Measurements from ENCODE around the gene IGFBP6. TPM values are rescaled to one million over a fixed set of nuclear protein-coding genes. Genes with fewer than 3 reads are reported as not detected.
"Not testable (repeated sequence)": the region's sequence is repeated elsewhere in the genome, so short reads cannot be mapped to it uniquely, and the experiment has no call there.

Gene IGFBP6
- total RNA-seq, 1 donor from 2014 or later = not detected

DNA sequence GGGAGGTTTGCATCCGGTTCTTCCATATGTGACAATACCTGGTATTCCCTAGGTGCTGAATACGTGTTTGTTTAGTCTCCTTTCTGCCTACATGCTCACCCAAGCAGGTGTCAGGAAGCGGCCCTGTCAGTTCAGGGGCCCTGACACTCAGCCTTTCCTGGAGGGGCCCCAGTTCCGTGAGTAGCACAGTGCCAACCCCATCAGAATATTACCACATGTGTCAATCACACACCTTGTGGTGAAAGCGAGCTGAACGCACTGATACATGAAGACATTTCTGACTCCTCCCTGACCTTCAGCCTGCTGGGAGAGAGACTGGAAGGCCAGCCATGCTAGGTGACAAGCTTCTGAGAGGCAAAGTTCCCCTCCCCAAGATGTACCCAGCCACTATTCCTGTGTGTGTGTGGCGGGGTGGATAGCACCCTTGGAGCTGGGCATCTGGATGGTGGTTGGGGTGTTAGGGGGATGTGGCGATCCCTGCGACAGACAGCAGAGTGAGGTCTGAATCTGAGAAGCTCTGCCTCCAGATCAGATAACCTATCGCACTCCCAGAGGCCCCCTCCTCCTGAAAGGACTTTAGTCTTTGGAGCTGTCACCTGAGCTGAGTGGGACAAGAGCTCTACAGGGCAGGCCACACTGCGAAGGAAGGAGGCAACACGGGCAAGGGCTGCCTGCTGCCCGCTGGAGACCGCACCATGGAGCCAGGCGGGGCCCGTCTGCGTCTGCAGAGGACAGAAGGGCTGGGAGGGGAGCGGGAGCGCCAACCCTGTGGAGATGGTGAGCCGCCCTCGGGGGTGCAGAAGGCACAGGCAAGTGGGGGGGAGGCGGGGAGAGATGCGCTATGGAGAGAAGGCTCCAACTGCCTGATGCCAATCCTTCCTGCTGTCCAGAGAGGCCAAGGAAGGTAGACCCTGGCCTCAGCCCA is 5.7 kb downstream of the IGFBP6 start, which contains the start of gene SOAT2:
TSS of gene SOAT2 (plus strand) at position 604 of the 925 bp plus-strand sequence. CDS start at position 696, 92 bp downstream.
- Mint-ChIP-seq H3K27ac (peak within 1 kb of the TSS; percentile 48), H3K9me3 (no peaks in the 10 kb centered on the region), H3K4me1 (peaks cover 30% of the 10 kb centered on the region), H3K27me3 (peaks cover 7% of the 10 kb centered on the region), H3K36me3 (ENCODE audit: low read depth) (no peaks in the 10 kb centered on the region), H3K4me3 (peak within 1 kb of the TSS; percentile 7)
- DNase-seq = peak; percentile 73
- intact Hi-C loops (cut with micrococcal nuclease) = no loop called here

DNA sequence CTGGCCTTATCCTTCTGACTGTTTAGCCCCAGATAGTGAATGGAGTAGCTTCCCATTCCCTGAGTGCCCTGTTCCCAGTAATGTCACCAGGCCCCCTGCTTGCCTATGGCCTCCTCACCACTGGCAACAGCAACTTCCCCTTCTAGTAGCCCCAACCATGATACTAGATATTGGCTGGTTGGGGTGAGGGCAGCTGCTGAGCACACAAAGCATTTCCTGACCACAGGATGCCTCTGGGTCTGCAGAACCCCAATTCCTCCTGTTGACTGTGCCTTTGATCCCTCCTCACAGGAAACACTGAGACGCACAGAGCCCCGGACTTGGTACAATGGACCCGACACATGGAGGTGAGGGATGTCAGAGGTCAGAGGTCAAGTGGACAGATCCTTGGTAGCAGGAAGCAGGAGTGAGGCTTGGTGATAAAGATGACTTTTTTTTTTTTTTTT is 6.4 kb downstream of the IGFBP6 start:
- intact Hi-C loops (cut with micrococcal nuclease) = no loop called here
- Mint-ChIP-seq H3K4me1 (peaks cover 22% of the 10 kb centered on the region), H3K27ac (peak overlapping the region; percentile 48), H3K9me3 (no peaks in the 10 kb centered on the region), H3K27me3 (peaks cover 3% of the 10 kb centered on the region), H3K36me3 (ENCODE audit: low read depth) (no peaks in the 10 kb centered on the region), H3K4me3 (no peak overlapping the region)
- peak; percentile 68 for DNase-seq

DNA sequence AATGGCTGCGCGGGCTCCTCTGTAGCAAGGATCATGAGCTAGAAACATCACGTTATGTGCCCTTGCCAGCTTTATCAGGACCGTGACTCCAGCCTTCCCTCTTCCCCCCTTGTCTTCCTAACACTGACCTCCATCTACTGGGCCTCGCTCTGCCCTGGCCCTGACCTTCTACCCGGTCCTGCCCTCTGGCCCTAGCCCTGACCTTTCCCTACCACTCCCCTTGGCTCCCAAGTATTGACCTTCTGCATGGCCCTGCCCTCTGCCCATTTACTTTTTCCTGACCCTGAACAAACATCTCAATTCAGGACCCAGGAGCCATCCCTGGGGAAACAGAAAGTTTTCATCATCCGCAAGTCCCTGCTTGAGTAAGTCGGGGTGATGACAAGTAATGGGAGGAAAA is 7.8 kb downstream of the IGFBP6 start:
- H3K27me3 Mint-ChIP-seq = no peaks in the 10 kb centered on the region
- peaks cover 16% of the 10 kb centered on the region for H3K4me1 Mint-ChIP-seq
- no peaks in the 10 kb centered on the region for H3K36me3 Mint-ChIP-seq (ENCODE audit: low read depth)
- no peak for DNase-seq
- intact Hi-C loops (cut with micrococcal nuclease) = no loop called here
- H3K9me3 Mint-ChIP-seq = no peaks in the 10 kb centered on the region
- H3K27ac Mint-ChIP-seq = no peak overlapping the region
- no peak overlapping the region for H3K4me3 Mint-ChIP-seq

DNA sequence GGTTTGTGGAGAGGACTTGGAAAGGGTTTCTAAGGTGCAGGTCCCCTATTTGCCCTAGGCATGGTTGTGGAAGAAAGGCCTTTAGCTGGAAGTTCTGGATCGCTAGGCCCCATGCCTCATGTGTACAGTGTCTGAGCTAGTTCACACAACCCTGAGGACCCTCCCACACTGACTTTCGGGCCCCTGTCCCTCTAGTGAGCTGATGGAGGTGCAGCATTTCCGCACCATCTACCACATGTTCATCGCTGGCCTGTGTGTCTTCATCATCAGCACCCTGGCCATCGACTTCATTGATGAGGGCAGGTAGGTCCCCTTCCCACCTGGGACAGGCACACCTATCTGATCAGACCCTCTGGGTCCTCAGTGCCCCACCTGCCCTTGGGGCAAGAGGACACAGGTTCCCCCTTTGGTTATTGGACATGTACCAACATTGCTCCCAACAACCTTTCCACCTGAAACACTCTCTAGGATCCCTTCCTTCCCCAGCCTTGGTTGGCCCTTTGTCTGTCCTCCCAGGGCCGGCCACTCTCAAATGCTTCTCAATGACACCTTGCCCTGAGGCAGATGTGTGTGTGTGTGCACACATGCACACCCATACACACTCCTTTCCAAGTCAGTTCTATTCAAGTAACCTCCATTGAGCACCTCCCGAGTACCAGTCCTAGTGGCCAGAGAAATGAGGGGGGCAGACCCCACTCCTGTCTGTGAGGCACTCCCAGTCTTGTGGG is 8.4 kb downstream of the IGFBP6 start:
- Mint-ChIP-seq H3K27me3 (no peaks in the 10 kb centered on the region), H3K4me1 (peaks cover 16% of the 10 kb centered on the region), H3K4me3 (no peak overlapping the region), H3K9me3 (no peaks in the 10 kb centered on the region), H3K36me3 (ENCODE audit: low read depth) (no peaks in the 10 kb centered on the region), H3K27ac (no peak overlapping the region)
- DNase-seq = no peak
- intact Hi-C loops (cut with micrococcal nuclease) = no loop called here

DNA sequence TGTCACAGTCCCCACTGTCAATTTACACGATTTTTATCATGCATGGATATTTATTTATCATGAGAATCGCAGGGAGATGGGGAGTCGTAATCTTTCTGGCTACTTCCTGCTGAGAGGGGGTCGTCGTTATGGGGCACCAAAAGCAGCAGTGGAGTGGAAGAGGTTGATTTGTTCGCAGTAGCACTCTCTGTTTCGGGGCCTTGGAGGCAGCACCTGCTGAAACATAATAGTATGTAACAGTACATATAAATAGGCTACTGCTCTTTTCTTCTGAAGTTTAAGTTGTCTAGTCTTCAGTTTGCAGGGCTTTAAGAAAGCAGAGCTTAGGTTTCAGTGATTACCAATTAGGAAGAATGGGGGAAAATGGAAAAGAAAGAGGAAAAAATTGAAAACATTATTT is 9.7 kb downstream of the IGFBP6 start:
- Mint-ChIP-seq H3K27ac (no peak overlapping the region), H3K27me3 (peaks cover 2% of the 10 kb centered on the region), H3K9me3 (no peaks in the 10 kb centered on the region), H3K36me3 (ENCODE audit: low read depth) (no peaks in the 10 kb centered on the region), H3K4me1 (peaks cover 16% of the 10 kb centered on the region), H3K4me3 (no peak overlapping the region)
- no peak for DNase-seq
- intact Hi-C loops (cut with micrococcal nuclease) = no loop called here

DNA sequence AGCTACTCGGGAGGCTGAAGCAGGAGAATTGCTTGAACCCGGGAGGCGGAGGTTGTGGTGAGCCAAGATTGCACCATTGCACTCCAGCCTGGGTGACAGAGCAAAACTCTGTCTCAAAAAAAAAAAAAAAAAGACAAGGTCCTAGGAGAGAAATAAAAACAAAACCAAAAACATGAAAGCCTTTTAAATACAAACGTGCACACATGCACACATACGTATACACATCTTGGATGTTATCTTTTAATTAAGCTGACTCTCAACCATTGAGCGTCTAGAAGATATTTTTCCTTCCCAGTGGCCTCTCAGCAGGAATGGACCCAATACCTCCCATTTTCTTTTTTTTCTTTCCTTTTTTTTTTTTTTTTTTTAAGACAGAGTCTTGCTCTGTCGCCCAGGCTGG is 15.0 kb downstream of the IGFBP6 start:
- intact Hi-C loops (cut with micrococcal nuclease); H3K27me3 Mint-ChIP-seq; H3K27ac Mint-ChIP-seq; DNase-seq; H3K9me3 Mint-ChIP-seq; H3K4me1 Mint-ChIP-seq; H3K4me3 Mint-ChIP-seq; H3K36me3 Mint-ChIP-seq (ENCODE audit: low read depth): not testable (repeated sequence)

DNA sequence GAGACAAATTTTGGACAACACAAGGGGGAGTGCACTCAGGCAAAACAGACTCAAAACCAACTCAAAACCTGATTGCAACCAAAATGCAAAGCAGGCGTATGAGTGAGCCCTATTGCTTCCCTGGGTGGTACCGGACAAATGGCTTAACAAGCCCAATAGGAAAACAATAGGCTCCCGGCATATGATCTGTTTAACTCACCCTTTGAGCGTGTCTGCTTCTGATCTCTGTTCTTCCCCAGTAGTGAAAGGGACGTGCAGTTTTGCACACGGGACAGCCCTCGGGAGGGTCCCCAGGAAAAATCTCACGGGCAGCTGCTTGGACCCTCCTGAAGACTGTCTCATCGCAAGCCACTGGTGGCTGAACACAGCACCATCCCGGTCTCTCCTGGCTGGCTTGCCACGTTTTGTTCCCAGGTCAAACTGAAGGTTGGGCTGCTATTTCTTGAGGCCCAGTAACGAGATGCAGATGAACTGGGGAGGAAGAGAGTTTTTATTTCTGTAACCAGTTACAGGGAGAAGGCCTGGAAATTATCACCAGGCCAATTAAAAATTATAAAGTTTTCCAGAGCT is 15.8 kb downstream of the IGFBP6 start:
- H3K27ac Mint-ChIP-seq = no peak overlapping the region
- H3K9me3 Mint-ChIP-seq = no peaks in the 10 kb centered on the region
- no peaks in the 10 kb centered on the region for H3K4me1 Mint-ChIP-seq
- no peak overlapping the region for H3K4me3 Mint-ChIP-seq
- H3K36me3 Mint-ChIP-seq (ENCODE audit: low read depth) = no peaks in the 10 kb centered on the region
- intact Hi-C loops (cut with micrococcal nuclease) = no loop called here
- H3K27me3 Mint-ChIP-seq = peaks cover 2% of the 10 kb centered on the region
- no peak for DNase-seq

DNA sequence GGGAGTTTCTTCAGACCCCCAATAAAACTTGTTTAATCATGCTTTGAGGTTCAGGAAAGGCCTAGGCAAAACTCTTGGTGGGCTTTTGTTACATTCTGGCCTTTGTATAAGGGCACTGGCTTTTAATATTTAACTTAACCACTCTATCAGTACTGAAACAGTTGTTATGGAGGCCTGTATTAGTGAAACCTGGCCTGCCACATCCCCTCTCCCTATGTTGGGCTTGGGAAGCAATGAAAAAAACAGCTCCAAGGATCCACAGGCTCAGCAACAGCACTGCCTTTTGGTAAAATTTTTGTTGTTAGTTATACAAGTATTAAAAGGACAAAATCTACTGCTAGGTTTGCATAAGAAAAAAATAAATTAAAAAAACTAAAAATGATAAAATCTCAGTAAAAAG is 16.5 kb downstream of the IGFBP6 start:
- Mint-ChIP-seq H3K4me3 (no peak overlapping the region), H3K9me3 (no peaks in the 10 kb centered on the region), H3K27me3 (peaks cover 2% of the 10 kb centered on the region), H3K4me1 (no peaks in the 10 kb centered on the region), H3K36me3 (ENCODE audit: low read depth) (no peaks in the 10 kb centered on the region), H3K27ac (no peak overlapping the region)
- DNase-seq = no peak
- intact Hi-C loops (cut with micrococcal nuclease) = no loop called here

DNA sequence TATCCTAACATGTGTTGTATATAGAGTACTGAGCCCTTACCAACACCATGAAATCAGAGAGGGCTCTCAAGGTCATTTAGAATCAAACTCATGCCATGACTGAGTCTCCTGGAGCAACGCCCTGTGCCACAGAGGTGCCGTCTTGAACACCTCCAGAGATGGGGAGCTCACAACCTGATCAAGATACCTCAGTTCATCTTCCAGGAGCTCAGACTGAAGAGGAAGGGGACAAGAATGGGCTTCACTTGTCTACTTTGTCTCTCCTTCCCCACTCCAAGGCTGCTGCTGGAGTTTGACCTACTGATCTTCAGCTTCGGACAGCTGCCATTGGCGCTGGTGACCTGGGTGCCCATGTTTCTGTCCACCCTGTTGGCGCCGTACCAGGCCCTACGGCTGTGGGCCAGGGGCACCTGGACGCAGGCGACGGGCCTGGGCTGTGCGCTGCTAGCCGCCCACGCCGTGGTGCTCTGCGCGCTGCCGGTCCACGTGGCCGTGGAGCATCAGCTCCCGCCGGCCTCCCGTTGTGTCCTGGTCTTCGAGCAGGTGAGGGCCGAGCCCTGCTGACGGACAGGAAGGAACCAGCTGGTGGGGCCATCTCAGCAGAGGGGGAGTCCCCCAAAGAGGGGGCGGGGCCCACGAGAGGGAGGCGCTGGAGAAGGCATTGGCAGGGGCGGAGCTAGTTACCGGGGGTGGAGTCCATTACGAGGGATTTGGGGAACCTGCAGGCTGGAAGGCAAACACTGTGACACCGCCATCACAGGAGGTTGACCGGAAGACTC is 17.8 kb downstream of the IGFBP6 start:
- H3K36me3 Mint-ChIP-seq (ENCODE audit: low read depth) = no peaks in the 10 kb centered on the region
- H3K9me3 Mint-ChIP-seq = no peaks in the 10 kb centered on the region
- no peak overlapping the region for H3K4me3 Mint-ChIP-seq
- intact Hi-C loops (cut with micrococcal nuclease) = no loop called here
- no peak overlapping the region for H3K27ac Mint-ChIP-seq
- H3K27me3 Mint-ChIP-seq = peaks cover 2% of the 10 kb centered on the region
- DNase-seq = no peak
- no peaks in the 10 kb centered on the region for H3K4me1 Mint-ChIP-seq

DNA sequence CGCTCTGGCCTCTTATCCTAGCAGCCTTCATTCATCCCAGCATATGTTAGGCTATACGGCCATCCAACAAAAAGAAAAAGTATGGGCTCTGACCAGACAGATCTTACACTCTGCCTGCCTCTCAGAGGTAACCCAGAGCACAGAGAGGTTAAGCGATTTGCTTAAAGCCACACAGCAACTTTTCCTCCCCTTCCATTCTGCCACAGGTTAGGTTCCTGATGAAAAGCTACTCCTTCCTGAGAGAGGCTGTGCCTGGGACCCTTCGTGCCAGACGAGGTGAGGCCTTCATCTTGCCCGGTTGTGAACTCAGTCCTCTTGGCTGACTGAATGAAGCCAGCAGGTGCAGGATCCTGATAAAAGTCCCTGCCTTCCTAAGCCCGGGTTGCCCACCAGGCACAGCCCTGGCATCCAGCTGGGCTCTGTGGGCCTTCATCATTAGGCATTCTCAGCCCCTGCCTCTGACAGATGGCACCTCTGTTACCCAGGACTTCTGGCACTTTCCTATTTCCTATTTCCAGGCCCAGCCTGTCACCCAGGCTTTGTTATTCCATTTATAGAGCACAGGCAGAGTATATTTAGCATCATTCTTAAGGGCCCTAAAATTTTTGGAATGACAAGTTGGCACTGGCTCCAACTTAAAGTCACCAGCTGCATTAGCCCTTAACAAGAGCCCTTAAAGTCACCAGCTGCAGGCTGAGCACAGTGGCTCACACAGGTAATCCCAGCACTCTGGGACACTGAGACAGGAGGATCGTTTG is 18.6 kb downstream of the IGFBP6 start:
- Mint-ChIP-seq H3K4me3 (no peak overlapping the region), H3K4me1 (no peaks in the 10 kb centered on the region)

DNA sequence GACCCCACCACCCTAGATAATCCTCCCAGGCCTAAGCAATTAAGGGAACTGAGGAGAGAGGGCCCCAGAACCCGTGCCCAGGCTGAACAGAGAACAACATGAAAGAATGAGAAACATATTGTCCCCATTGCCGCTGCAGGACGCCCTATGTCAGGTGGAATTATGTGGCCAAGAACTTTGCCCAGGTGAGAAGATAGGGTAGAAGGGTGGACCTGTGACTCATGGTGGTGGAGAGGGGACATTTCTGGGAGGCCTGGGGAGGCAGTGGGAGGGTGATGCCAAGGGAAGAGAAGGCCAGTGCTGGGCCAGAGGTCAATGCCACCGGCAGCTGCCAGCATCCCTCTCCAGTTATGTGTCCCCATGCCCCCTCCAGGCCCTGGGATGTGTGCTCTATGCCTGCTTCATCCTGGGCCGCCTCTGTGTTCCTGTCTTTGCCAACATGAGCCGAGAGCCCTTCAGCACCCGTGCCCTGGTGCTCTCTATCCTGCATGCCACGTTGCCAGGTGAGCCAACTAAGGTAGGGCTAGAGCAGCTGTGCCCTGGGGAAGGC is 21.4 kb downstream of the IGFBP6 start:
- DNase-seq = no peak

More for the DNA sequence above, 18.6 kb downstream of the IGFBP6 start:
- DNase-seq = no peak
- Mint-ChIP-seq H3K36me3 (ENCODE audit: low read depth) (no peaks in the 10 kb centered on the region), H3K27me3 (peaks cover 2% of the 10 kb centered on the region), H3K9me3 (no peaks in the 10 kb centered on the region), H3K27ac (no peak overlapping the region)
- intact Hi-C loops (cut with micrococcal nuclease) = no loop called here

DNA sequence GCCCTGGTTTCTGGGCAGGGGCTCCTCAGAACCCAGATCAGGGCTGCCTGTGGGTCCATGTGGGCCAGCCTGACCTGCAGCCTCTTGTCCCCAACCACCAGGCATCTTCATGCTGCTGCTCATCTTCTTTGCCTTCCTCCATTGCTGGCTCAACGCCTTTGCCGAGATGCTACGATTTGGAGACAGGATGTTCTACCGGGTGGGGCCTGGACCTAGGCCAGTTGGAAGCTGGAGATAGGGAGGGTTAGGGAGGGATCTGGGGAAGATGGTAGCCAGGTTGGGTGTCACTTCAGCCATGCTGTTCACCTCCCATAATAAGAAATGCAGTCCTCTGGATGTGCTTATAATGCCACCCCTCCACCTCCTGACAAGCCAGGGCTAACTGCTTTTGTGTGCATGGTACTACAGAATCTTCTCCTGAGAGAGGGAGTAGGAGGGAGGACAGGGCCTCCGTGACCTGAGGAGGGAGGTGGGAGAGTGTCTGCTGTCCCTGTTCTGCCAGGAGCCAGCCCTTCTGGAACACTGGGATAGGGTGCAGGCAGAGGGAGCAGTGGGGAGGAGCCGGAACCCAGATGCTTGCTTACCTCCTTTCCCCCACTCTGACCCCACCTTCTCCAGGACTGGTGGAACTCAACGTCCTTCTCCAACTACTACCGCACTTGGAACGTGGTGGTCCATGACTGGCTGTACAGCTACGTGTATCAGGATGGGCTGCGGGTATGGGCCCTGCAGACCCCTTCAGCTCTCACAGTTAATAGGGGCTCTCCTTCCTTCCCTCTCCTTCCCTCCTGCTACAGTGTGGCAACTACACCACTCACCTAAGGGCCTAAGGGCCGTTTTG is 23.4 kb downstream of the IGFBP6 start:
- Mint-ChIP-seq H3K27ac (no peak overlapping the region), H3K4me1 (no peaks in the 10 kb centered on the region), H3K27me3 (peaks cover 2% of the 10 kb centered on the region), H3K4me3 (no peak overlapping the region), H3K36me3 (ENCODE audit: low read depth) (no peaks in the 10 kb centered on the region), H3K9me3 (no peaks in the 10 kb centered on the region)
- DNase-seq = no peak
- intact Hi-C loops (cut with micrococcal nuclease) = no loop called here

More for the DNA sequence above, 21.4 kb downstream of the IGFBP6 start:
- no peaks in the 10 kb centered on the region for H3K4me1 Mint-ChIP-seq
- H3K4me3 Mint-ChIP-seq = no peak overlapping the region
- intact Hi-C loops (cut with micrococcal nuclease) = no loop called here
- no peak overlapping the region for H3K27ac Mint-ChIP-seq
- H3K9me3 Mint-ChIP-seq = no peaks in the 10 kb centered on the region
- H3K36me3 Mint-ChIP-seq (ENCODE audit: low read depth) = no peaks in the 10 kb centered on the region
- no peaks in the 10 kb centered on the region for H3K27me3 Mint-ChIP-seq
